Parathyroid adenoma (tissue), 2 donors: Measurements from ENCODE around the gene SLC5A1.
"Not testable (repeated sequence)": the region's sequence is repeated elsewhere in the genome, so short reads cannot be mapped to it uniquely, and the experiment has no call there.

Experiments used
- H2AFZ ChIP-seq: fragments of 300-600 bp; sonication (generic); one replicate; pipeline ENCODE4 v1.7.0; 2017; ENCODE audit warnings: antibody characterized with exemption, mild to moderate bottlenecking
- H3K27ac ChIP-seq: fragments of 300-600 bp; sonication (generic); one replicate; pipeline ENCODE4 v1.7.0; 2017
- H3K27me3 ChIP-seq: fragments of 300-600 bp; sonication (generic); one replicate; pipeline ENCODE4 v1.7.0; 2017; ENCODE audit warnings: low read length; ENCODE audit not compliant: control insufficient read depth, insufficient read depth
- H3K36me3 ChIP-seq: fragments of 300-600 bp; sonication (generic); one replicate; pipeline ENCODE4 v1.7.0; 2017; ENCODE audit warnings: low read length; ENCODE audit not compliant: control insufficient read depth, insufficient read depth
- H3K4me1 ChIP-seq: fragments of 300-600 bp; sonication (generic); one replicate; pipeline ENCODE4 v1.7.0; 2017; ENCODE audit warnings: control low read depth
- H3K4me2 ChIP-seq: fragments of 300-600 bp; sonication (generic); one replicate; pipeline ENCODE4 v1.7.0; 2017; ENCODE audit warnings: low read length
- H3K4me3 ChIP-seq: fragments of 300-600 bp; sonication (generic); one replicate; pipeline ENCODE4 v1.7.0; 2017; ENCODE audit warnings: low read depth, low read length
- H3K79me2 ChIP-seq: fragments of 300-600 bp; sonication (generic); one replicate; pipeline ENCODE4 v1.7.0; 2017; ENCODE audit warnings: control low read depth
- H3K9ac ChIP-seq: fragments of 300-600 bp; sonication (generic); one replicate; pipeline ENCODE4 v1.7.0; 2017; ENCODE audit warnings: mild to moderate bottlenecking
- H3K9me3 ChIP-seq: fragments of 300-600 bp; sonication (generic); one replicate; pipeline ENCODE4 v1.7.0; 2017; ENCODE audit warnings: low read length; ENCODE audit not compliant: control insufficient read depth
- TF ChIP-seq, protein P1 (sequence below): fragments of 300-600 bp; sonication (generic); IDR thresholded peaks from one replicate; pipeline ENCODE4 v1.7.0; 2017; ENCODE audit warnings: antibody characterized with exemption, mild to moderate bottlenecking
- donor health status: primary hyperparathyroidism.

SLC5A1 gene

DNA sequence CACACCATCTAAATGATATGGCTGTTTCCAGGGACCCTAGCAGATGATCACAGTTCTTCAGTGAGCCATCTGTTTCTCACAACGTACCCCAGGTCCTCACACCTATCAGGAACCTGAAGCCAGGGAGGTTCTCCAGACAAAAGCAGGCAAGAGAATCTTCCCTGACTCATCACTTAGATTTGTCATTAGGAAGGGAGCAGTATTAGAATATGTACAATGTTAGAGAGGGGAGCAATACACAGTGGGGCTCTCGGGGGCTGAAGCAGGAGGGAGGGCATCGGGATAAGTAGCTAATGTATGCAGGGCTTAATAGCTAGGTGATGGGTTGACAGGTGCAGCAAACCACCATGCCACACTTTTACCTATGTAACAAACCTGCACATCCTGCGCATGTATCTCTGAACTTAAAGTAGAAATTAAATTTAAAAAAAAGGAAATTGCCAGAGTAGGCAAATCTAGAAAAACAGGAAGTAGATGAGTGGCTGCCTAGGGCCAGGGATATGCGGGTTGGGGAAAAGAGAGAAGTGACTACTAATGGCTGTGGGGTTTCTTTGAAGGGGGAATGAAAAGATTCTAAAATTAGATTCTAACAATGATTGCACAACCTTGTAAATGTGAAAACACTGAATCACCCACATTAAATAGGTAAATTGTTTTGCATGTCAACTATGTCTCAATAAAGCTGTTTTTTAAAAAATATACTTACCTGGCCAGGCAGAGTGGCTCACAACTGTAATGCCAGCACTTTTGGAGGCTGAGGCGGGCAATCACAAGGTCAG, 101.6 kb downstream of the SLC5A1 start:
- Histone ChIP-seq H3K9me3 (no peaks in the 10 kb centered on the region), H3K4me3 (no peak overlapping the region), H3K79me2 (no peaks in the 10 kb centered on the region), H3K27ac (no peak overlapping the region), H3K4me1 (no peaks in the 10 kb centered on the region), H3K9ac (no peak overlapping the region), H3K4me2 (no peak overlapping the region), H3K27me3 (no peaks in the 10 kb centered on the region), H2AFZ (no peak overlapping the region), H3K36me3 (no peaks in the 10 kb centered on the region)
- TF ChIP-seq, protein P1, sequence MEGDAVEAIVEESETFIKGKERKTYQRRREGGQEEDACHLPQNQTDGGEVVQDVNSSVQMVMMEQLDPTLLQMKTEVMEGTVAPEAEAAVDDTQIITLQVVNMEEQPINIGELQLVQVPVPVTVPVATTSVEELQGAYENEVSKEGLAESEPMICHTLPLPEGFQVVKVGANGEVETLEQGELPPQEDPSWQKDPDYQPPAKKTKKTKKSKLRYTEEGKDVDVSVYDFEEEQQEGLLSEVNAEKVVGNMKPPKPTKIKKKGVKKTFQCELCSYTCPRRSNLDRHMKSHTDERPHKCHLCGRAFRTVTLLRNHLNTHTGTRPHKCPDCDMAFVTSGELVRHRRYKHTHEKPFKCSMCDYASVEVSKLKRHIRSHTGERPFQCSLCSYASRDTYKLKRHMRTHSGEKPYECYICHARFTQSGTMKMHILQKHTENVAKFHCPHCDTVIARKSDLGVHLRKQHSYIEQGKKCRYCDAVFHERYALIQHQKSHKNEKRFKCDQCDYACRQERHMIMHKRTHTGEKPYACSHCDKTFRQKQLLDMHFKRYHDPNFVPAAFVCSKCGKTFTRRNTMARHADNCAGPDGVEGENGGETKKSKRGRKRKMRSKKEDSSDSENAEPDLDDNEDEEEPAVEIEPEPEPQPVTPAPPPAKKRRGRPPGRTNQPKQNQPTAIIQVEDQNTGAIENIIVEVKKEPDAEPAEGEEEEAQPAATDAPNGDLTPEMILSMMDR = no peak

DNA sequence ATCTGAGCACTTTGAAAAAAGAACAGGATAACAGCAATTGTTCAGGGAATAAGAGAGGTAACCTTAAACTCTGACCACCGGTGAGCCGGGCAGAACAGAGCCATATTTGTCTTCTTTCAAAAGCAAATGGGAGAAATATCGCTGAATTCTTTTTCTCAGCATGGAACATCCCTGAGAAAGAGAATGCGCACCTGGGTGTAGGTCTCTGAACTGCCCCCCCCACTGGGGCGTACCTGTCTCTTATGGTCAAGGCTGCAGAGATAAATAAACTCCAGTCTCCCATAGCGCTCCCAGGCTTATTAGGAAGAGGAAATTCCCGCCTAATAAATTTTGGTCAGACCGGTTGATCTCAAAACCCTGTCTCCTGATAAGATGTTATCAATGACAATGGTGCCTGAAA, 104.1 kb downstream of the SLC5A1 start:
- not testable (repeated sequence) for H3K27me3 ChIP-seq, H3K9ac ChIP-seq, H2AFZ ChIP-seq, H3K4me1 ChIP-seq, H3K79me2 ChIP-seq, H3K27ac ChIP-seq, H3K4me2 ChIP-seq, H3K4me3 ChIP-seq, H3K9me3 ChIP-seq, H3K36me3 ChIP-seq

DNA sequence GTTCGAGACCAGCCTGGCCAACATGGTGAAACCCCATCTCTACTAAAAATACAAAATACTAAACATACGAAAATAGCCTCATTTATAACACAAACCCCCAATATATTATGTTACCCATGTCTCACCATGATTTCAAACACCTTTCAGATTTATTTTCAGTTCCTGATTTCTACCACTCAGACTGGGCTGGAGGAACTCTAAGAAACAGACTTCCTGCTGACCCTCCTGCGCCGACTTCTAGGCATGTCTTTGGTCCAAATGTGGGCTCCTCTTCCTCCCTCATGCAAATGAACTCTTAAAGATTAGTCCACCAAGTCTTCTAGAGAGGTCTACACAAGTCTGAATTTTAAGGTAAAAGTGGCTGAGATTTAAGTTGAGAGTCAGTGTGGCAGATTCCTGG, 105.3 kb downstream of the SLC5A1 start:
- H3K79me2 ChIP-seq, H3K27me3 ChIP-seq, H2AFZ ChIP-seq, H3K9me3 ChIP-seq, H3K4me1 ChIP-seq, H3K4me2 ChIP-seq, H3K27ac ChIP-seq, H3K9ac ChIP-seq, H3K4me3 ChIP-seq, H3K36me3 ChIP-seq: not testable (repeated sequence)

DNA sequence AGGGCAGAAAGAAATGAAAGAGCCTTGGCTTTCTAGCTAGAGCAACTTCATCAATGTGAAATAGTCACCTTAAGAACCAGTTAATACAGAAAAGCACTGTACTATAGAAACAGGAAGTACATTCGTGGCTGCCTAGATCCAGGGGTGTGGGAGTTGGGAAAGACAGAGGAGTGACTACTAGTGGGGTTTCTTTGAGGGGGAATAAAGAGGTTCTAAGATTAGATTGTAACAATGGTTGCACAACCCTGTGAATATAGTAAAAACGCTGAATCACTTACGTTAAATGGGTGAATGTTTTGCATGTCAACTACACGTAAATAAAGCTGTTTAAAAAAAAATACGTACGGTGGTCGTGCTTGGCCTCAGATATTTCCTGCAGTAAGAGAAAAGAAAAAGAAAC, 107.6 kb downstream of the SLC5A1 start:
- not testable (repeated sequence) for H3K27ac ChIP-seq, H3K4me3 ChIP-seq, H3K79me2 ChIP-seq, H2AFZ ChIP-seq, H3K9ac ChIP-seq, H3K9me3 ChIP-seq, H3K36me3 ChIP-seq, H3K4me1 ChIP-seq, H3K4me2 ChIP-seq, H3K27me3 ChIP-seq

DNA sequence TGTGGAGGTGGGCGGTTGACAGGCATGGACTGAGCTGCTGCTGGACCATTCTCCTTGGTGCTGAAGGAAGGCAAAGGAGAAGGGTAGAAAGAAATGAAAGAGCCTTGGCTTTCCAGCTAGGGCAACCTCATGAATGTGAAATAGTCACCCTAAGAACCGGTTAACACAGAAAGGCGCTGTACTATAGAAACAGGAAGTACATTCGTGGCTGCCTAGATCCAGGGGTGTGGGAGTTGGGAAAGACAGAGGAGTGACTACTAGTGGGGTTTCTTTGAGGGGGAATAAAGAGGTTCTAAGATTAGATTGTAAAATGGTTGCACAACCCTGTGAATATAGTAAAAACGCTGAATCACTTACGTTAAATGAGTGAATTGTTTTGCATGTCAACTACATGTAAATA, 108.6 kb downstream of the SLC5A1 start:
- H3K9ac ChIP-seq, H3K79me2 ChIP-seq, H2AFZ ChIP-seq, H3K4me2 ChIP-seq, H3K27ac ChIP-seq, H3K4me1 ChIP-seq, H3K36me3 ChIP-seq, H3K27me3 ChIP-seq, H3K4me3 ChIP-seq, H3K9me3 ChIP-seq: not testable (repeated sequence)

DNA sequence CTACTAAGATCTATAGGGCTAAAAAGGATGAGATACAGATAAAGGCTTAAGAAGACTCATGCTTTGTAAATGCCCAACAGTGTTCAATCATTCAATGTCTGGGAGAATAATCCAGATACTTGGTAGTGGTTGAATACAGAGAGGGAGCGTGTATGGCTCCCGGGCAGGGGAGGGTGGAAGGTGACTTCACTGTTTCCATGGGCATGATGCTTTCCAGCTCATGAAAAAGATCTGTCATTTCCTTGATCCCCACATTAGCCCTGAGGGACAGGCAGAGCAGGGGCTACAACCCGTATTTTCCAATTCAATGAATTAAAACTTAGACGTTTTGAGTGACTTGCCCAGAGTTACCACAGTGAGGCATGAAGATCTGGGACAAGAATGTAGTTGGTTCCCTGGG, 111.7 kb downstream of the SLC5A1 start:
- H3K4me3 ChIP-seq, H3K27me3 ChIP-seq, H3K27ac ChIP-seq, H3K79me2 ChIP-seq, H3K4me2 ChIP-seq, H3K9ac ChIP-seq, H3K4me1 ChIP-seq, H2AFZ ChIP-seq, H3K36me3 ChIP-seq, H3K9me3 ChIP-seq: not testable (repeated sequence)

DNA sequence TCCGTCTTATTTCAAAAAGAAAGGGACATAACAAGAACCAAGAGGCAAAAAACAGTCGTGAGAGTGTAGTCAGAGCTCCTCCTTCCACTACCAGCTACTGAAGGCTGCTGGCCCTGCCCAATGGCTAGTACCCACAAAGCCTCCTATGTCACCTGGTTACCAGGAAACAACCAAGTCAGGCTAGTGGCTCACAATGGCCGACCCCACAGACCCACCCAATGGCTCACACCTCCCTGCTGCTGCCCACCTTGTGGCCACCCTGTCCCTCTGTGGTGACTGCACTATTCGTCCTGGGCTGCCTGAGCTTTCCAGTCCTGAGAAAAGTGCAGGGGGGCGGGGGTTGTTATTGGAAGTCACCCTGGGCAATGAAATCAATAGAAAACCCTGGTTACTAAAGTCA, 114.6 kb downstream of the SLC5A1 start:
- not testable (repeated sequence) for H3K4me3 ChIP-seq, H3K9ac ChIP-seq, H3K9me3 ChIP-seq, H3K27ac ChIP-seq, H3K27me3 ChIP-seq, H3K4me2 ChIP-seq, H3K79me2 ChIP-seq, H2AFZ ChIP-seq, H3K4me1 ChIP-seq, H3K36me3 ChIP-seq
